ENCODE measurements around the gene HMGN4. TPM values are rescaled to one million over a fixed set of nuclear protein-coding genes. Genes with fewer than 3 reads are reported as not detected.

The HMGN4 gene
- total RNA-seq, 1 experiment from 2014 or later, result 29.6 TPM

GRCh38 chr6:26594730-26595632 lies 56.8 kb downstream of the HMGN4 start:
- Mint-ChIP-seq H3K4me3 (ENCODE audit: unreplicated experiment) (no peak overlapping the region), H3K4me1 (ENCODE audit: low read depth, unreplicated experiment) (no peaks in the 10 kb centered on the region), H3K27ac (ENCODE audit: unreplicated experiment) (no peak overlapping the region), H3K27me3 (ENCODE audit: insufficient read depth, unreplicated experiment) (peaks cover 8% of the 10 kb centered on the region), H3K9me3 (ENCODE audit: unreplicated experiment) (peaks cover 13% of the 10 kb centered on the region), H3K36me3 (ENCODE audit: insufficient read depth, unreplicated experiment) (peaks cover 16% of the 10 kb centered on the region)
- no peaks in the 10 kb centered on the region for H3K9me3 ChIP-seq
- no peaks in the 10 kb centered on the region for H3K27me3 ChIP-seq (replicated peaks; ENCODE audit: control insufficient read depth, insufficient read depth, low read length)
- H3K36me3 ChIP-seq (ENCODE audit: control insufficient read depth, insufficient read depth, low read length), result no peaks in the 10 kb centered on the region
- intact Hi-C loops (cut with micrococcal nuclease; ENCODE audit: unreplicated experiment), result no loop called here
- TF ChIP-seq, protein P1, sequence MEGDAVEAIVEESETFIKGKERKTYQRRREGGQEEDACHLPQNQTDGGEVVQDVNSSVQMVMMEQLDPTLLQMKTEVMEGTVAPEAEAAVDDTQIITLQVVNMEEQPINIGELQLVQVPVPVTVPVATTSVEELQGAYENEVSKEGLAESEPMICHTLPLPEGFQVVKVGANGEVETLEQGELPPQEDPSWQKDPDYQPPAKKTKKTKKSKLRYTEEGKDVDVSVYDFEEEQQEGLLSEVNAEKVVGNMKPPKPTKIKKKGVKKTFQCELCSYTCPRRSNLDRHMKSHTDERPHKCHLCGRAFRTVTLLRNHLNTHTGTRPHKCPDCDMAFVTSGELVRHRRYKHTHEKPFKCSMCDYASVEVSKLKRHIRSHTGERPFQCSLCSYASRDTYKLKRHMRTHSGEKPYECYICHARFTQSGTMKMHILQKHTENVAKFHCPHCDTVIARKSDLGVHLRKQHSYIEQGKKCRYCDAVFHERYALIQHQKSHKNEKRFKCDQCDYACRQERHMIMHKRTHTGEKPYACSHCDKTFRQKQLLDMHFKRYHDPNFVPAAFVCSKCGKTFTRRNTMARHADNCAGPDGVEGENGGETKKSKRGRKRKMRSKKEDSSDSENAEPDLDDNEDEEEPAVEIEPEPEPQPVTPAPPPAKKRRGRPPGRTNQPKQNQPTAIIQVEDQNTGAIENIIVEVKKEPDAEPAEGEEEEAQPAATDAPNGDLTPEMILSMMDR (IDR thresholded peaks at IDR 0.05; ENCODE audit: insufficient read depth in 1 of 2, low read depth in 1 of 2, low read length in 1 of 2, severe bottlenecking in 1 of 2, unreplicated experiment in 1 of 2), result no peak
- POLR2A ChIA-PET, result interaction anchor here (0.6 to 1.2 kb wide), 3 partner anchors 57 to 685 kb away, joined by 3 to 22 read pairs (median 6); partner anchors contain the start of gene HMGN4
- no peak overlapping the region; the same call in 1 of the 2 replicates for H3K4me3 ChIP-seq (ENCODE audit: low read depth, low read length)
- no TSS peak for BruUV-seq (replicated peaks)
- no peaks in the 10 kb centered on the region for H3K4me1 ChIP-seq
- CTCF ChIA-PET, result interaction anchor here (0.6 to 2.5 kb wide), 14 partner anchors 12 to 532 kb away, joined by 3 to 45 read pairs (median 4); a partner anchor contains a TSS
- DNase-seq, result peak in 1 of 2 experiments; percentile 13

DNA sequence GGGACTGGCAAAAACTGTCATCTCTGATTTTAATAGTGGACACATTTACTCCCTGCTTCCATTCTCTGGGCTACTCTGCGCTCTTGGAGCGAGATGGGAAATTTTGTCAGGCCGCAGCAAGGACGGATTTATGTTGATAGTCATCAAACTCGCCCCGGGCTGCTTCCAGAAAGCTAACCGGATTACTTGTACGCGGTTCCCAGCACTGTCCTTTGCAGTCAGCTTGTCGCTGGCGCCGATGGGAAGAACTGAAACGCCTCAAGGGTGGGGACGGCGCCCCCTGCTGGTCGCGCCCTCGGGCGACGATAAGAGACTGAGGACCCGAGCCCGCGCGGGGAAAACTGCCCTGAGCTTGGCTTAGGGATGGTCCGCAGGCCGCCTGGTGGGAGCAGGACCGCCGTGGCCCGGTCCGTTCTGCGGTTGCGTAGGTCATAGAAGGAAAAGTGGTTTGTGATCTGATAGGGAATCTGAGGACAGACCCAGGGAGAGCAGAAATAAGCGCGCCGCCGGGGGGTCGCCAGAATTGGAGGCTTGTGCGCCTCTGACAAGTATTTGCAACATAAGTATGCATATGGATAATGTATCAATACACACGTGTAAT lies 57.6 kb downstream of the HMGN4 start:
- H3K36me3 ChIP-seq (ENCODE audit: control insufficient read depth, insufficient read depth, low read length), result no peaks in the 10 kb centered on the region
- peaks cover 16% of the 10 kb centered on the region for H3K36me3 Mint-ChIP-seq (ENCODE audit: insufficient read depth, unreplicated experiment)
- DNase-seq, result peak; percentile 90 to 92
- peaks cover 13% of the 10 kb centered on the region for H3K9me3 Mint-ChIP-seq (ENCODE audit: unreplicated experiment)
- H3K4me1 Mint-ChIP-seq (ENCODE audit: low read depth, unreplicated experiment), result no peaks in the 10 kb centered on the region
- peak overlapping the region; percentile 91 for H3K4me3 ChIP-seq (ENCODE audit: low read depth, low read length)
- no TSS peak for BruUV-seq (replicated peaks)
- H3K27me3 ChIP-seq (replicated peaks; ENCODE audit: control insufficient read depth, insufficient read depth, low read length), result no peaks in the 10 kb centered on the region
- TF ChIP-seq, protein P1 (IDR thresholded peaks at IDR 0.05; ENCODE audit: insufficient read depth in 1 of 2, low read depth in 1 of 2, low read length in 1 of 2, severe bottlenecking in 1 of 2, unreplicated experiment in 1 of 2), result peak; percentile 94 to 95
- intact Hi-C loops (cut with micrococcal nuclease; ENCODE audit: unreplicated experiment), result loop anchor here (1.0 kb wide), 2 partner anchors 23 to 254 kb away; no protein-coding TSS in a partner anchor
- ChIA-PET CTCF (interaction anchor here (0.6 to 2.5 kb wide), 14 partner anchors 13 to 531 kb away, joined by 3 to 45 read pairs (median 4); a partner anchor contains a TSS), POLR2A (interaction anchor here (0.5 to 1.2 kb wide), 4 partner anchors 58 to 684 kb away, joined by 3 to 22 read pairs (median 6); partner anchors contain the start of gene HMGN4)
- peaks cover 8% of the 10 kb centered on the region for H3K27me3 Mint-ChIP-seq (ENCODE audit: insufficient read depth, unreplicated experiment)
- no peak overlapping the region for H3K27ac Mint-ChIP-seq (ENCODE audit: unreplicated experiment)
- no peak overlapping the region for H3K4me3 Mint-ChIP-seq (ENCODE audit: unreplicated experiment)
- H3K9me3 ChIP-seq, result no peaks in the 10 kb centered on the region
- no peaks in the 10 kb centered on the region for H3K4me1 ChIP-seq

Other genes with a start within 250 kb of the HMGN4 start
- 2.4 and 2.5 TPM in 2 replicates for gene BTN3A2, start 173.2 kb upstream of the HMGN4 start, total RNA-seq (2022)
- gene BTN2A2, start 155.3 kb upstream of the HMGN4 start, total RNA-seq (2022), result 7.1 and 9.8 TPM in 2 replicates
- gene BTN3A1, start 136.1 kb upstream of the HMGN4 start, total RNA-seq (2022), result 2.0 and 2.6 TPM in 2 replicates
- gene BTN3A3, start 97.9 kb upstream of the HMGN4 start, total RNA-seq (2022), result 0.32 and 0.98 TPM in 2 replicates
- 13.9 and 15.0 TPM in 2 replicates for gene BTN2A1, start 80.4 kb upstream of the HMGN4 start, total RNA-seq (2022)
- 7.3 and 8.3 TPM in 2 replicates for gene BTN1A1, start 38.1 kb upstream of the HMGN4 start, total RNA-seq (2022)
- 15.1 and 17.0 TPM in 2 replicates for gene ABT1, start 58.6 kb downstream of the HMGN4 start, total RNA-seq (2022)
- 22.5 and 26.1 TPM in 2 replicates for gene ZNF322, start 121.4 kb downstream of the HMGN4 start, total RNA-seq (2022)